ENCODE data around the gene MAD2L1BP. TPM values are rescaled to one million over a fixed set of nuclear protein-coding genes. Genes with fewer than 3 reads are reported as not detected.
A peak's percentile ranks its signal among the peaks of the same experiment; 100 is the strongest.

The MAD2L1BP gene
- total RNA-seq, 2 experiments from 2014 or later: 29.1 to 31.6 TPM

- POLR2A ChIA-PET: interaction anchor here (1.3 to 1.8 kb wide), 2 partner anchors 38 to 101 kb away, joined by 3 to 7 read pairs; partner anchors contain the start of gene VEGFA
- Mint-ChIP-seq H3K27me3 (no peaks in the 10 kb centered on the region), H3K36me3 (peaks cover 12% of the 10 kb centered on the region), H3K4me1 (ENCODE audit: low read depth) (peaks cover 35% of the 10 kb centered on the region), H3K4me3 (no peak overlapping the region), H3K27ac (peak overlapping the region; percentile 62), H3K9me3 (no peaks in the 10 kb centered on the region)
- CTCF ChIA-PET: interaction anchor here (0.7 to 4.0 kb wide), 19 partner anchors 10 to 410 kb away, joined by 3 to 51 read pairs (median 7); partner anchors contain the start of genes GTPBP2, MAD2L1BP and VEGFA
- intact Hi-C loops (cut with micrococcal nuclease): loop anchor here (1.0 to 5.0 kb wide), 2 partner anchors 39 to 406 kb away; no protein-coding TSS in a partner anchor
- DNase-seq: peak; percentile 71
Observed at GRCh38 chr6:43668151-43669028, 32.8 kb downstream of the MAD2L1BP start.

GRCh38 chr6:43669050-43669921, 33.6 kb downstream of the MAD2L1BP start:
- no peak overlapping the region for H3K4me3 Mint-ChIP-seq
- H3K27ac Mint-ChIP-seq: peak overlapping the region; percentile 84
- POLR2A ChIA-PET: interaction anchor here (0.6 to 1.3 kb wide), 2 partner anchors 33 to 223 kb away, joined by 3 to 4 read pairs; no protein-coding TSS in a partner anchor
- H3K36me3 Mint-ChIP-seq: peaks cover 14% of the 10 kb centered on the region
- peaks cover 34% of the 10 kb centered on the region for H3K4me1 Mint-ChIP-seq (ENCODE audit: low read depth)
- H3K27me3 Mint-ChIP-seq: no peaks in the 10 kb centered on the region
- no peaks in the 10 kb centered on the region for H3K9me3 Mint-ChIP-seq
- intact Hi-C loops (cut with micrococcal nuclease): loop anchor here (5.0 kb wide), 1 partner anchor 38 kb away; no protein-coding TSS in a partner anchor
- DNase-seq: no peak
- CTCF ChIA-PET: interaction anchor here (0.6 to 2.2 kb wide), 15 partner anchors 9 to 410 kb away, joined by 3 to 15 read pairs (median 4); partner anchors contain the start of gene GTPBP2

- Mint-ChIP-seq H3K9me3 (no peaks in the 10 kb centered on the region), H3K27ac (peak overlapping the region; percentile 84), H3K27me3 (no peaks in the 10 kb centered on the region), H3K4me3 (no peak overlapping the region), H3K36me3 (peaks cover 15% of the 10 kb centered on the region), H3K4me1 (ENCODE audit: low read depth) (peaks cover 34% of the 10 kb centered on the region)
- peak; percentile 69 for DNase-seq
- POLR2A ChIA-PET: interaction anchor here (0.6 to 2.6 kb wide), 3 partner anchors 33 to 222 kb away, joined by 3 to 7 read pairs (median 4); no protein-coding TSS in a partner anchor
- intact Hi-C loops (cut with micrococcal nuclease): loop anchor here (1.0 to 5.0 kb wide), 2 partner anchors 17 to 37 kb away; partner anchors contain the start of gene MRPS18A
- CTCF ChIA-PET: interaction anchor here (0.6 to 2.2 kb wide), 13 partner anchors 8 to 409 kb away, joined by 3 to 15 read pairs (median 4); partner anchors contain the start of gene GTPBP2
Observed at GRCh38 chr6:43669922-43670622, 34.4 kb downstream of the MAD2L1BP start.

GRCh38 chr6:43670623-43670986, 35.0 kb downstream of the MAD2L1BP start:
- Mint-ChIP-seq H3K27me3 (no peaks in the 10 kb centered on the region), H3K36me3 (peaks cover 17% of the 10 kb centered on the region), H3K27ac (peak overlapping the region; percentile 84), H3K4me3 (no peak overlapping the region), H3K4me1 (ENCODE audit: low read depth) (peaks cover 34% of the 10 kb centered on the region), H3K9me3 (no peaks in the 10 kb centered on the region)
- POLR2A ChIA-PET: interaction anchor here (2.6 kb wide), 1 partner anchor 39 kb away, joined by 7 read pairs; no protein-coding TSS in a partner anchor
- intact Hi-C loops (cut with micrococcal nuclease): loop anchor here (1.0 kb wide), 1 partner anchor 17 kb away; the partner anchor contains the start of gene MRPS18A
- CTCF ChIA-PET: interaction anchor here (0.7 to 2.2 kb wide), 8 partner anchors 16 to 409 kb away, joined by 3 to 15 read pairs (median 4); no protein-coding TSS in a partner anchor
- no peak for DNase-seq

- H3K36me3 Mint-ChIP-seq: peaks cover 18% of the 10 kb centered on the region
- H3K4me3 Mint-ChIP-seq: no peak overlapping the region
- ChIA-PET POLR2A (interaction anchor here (1.1 to 2.6 kb wide), 2 partner anchors 34 to 38 kb away, joined by 3 to 7 read pairs; no protein-coding TSS in a partner anchor), CTCF (interaction anchor here (0.8 to 2.2 kb wide), 7 partner anchors 16 to 408 kb away, joined by 3 to 15 read pairs (median 4); partner anchors contain the start of gene VEGFA)
- intact Hi-C loops (cut with micrococcal nuclease): no loop called here
- H3K27me3 Mint-ChIP-seq: no peaks in the 10 kb centered on the region
- H3K4me1 Mint-ChIP-seq (ENCODE audit: low read depth): peaks cover 34% of the 10 kb centered on the region
- peak; percentile 11 for DNase-seq
- H3K27ac Mint-ChIP-seq: peak overlapping the region; percentile 84
- H3K9me3 Mint-ChIP-seq: no peaks in the 10 kb centered on the region
Observed at GRCh38 chr6:43671011-43671800, 35.6 kb downstream of the MAD2L1BP start.

GRCh38 chr6:43671801-43672690, 36.4 kb downstream of the MAD2L1BP start:
- Mint-ChIP-seq H3K4me3 (no peak overlapping the region), H3K27ac (peak overlapping the region; percentile 33), H3K36me3 (peaks cover 18% of the 10 kb centered on the region), H3K27me3 (no peaks in the 10 kb centered on the region), H3K4me1 (ENCODE audit: low read depth) (peaks cover 32% of the 10 kb centered on the region), H3K9me3 (no peaks in the 10 kb centered on the region)
- CTCF ChIA-PET: interaction anchor here (0.9 to 1.2 kb wide), 4 partner anchors 37 to 407 kb away, joined by 3 to 4 read pairs (median 3); partner anchors contain the start of gene VEGFA
- POLR2A ChIA-PET: interaction anchor here (1.1 to 2.6 kb wide), 2 partner anchors 33 to 37 kb away, joined by 3 to 7 read pairs; no protein-coding TSS in a partner anchor
- intact Hi-C loops (cut with micrococcal nuclease): no loop called here
- DNase-seq: no peak

GRCh38 chr6:43673444-43674084, 37.9 kb downstream of the MAD2L1BP start:
- intact Hi-C loops (cut with micrococcal nuclease): no loop called here
- peaks cover 23% of the 10 kb centered on the region for H3K36me3 Mint-ChIP-seq
- H3K9me3 Mint-ChIP-seq: no peaks in the 10 kb centered on the region
- ChIA-PET CTCF (interaction anchor here (1.1 to 1.6 kb wide), 2 partner anchors 8 to 406 kb away, joined by 3 to 4 read pairs; no protein-coding TSS in a partner anchor), POLR2A (no interaction called here)
- no peak overlapping the region for H3K27ac Mint-ChIP-seq
- no peak overlapping the region for H3K4me3 Mint-ChIP-seq
- no peaks in the 10 kb centered on the region for H3K27me3 Mint-ChIP-seq
- DNase-seq: no peak
- peaks cover 17% of the 10 kb centered on the region for H3K4me1 Mint-ChIP-seq (ENCODE audit: low read depth)

GRCh38 chr6:43674291-43674690, 38.7 kb downstream of the MAD2L1BP start:
- intact Hi-C loops (cut with micrococcal nuclease): no loop called here
- ChIA-PET POLR2A (no interaction called here), CTCF (interaction anchor here (1.5 to 1.6 kb wide), 2 partner anchors 9 to 100 kb away, joined by 3 to 4 read pairs; no protein-coding TSS in a partner anchor)
- Mint-ChIP-seq H3K27ac (no peak overlapping the region), H3K4me1 (ENCODE audit: low read depth) (peaks cover 16% of the 10 kb centered on the region), H3K36me3 (peaks cover 24% of the 10 kb centered on the region), H3K9me3 (no peaks in the 10 kb centered on the region), H3K4me3 (no peak overlapping the region), H3K27me3 (no peaks in the 10 kb centered on the region)
- no peak for DNase-seq

GRCh38 chr6:43674921-43675320, 39.3 kb downstream of the MAD2L1BP start:
- CTCF ChIA-PET: interaction anchor here (1.5 kb wide), 1 partner anchor 99 kb away, joined by 3 read pairs; no protein-coding TSS in a partner anchor
- POLR2A ChIA-PET: no interaction called here

More at GRCh38 chr6:43674921-43675320, 39.3 kb downstream of the MAD2L1BP start:
- Mint-ChIP-seq H3K27me3 (no peaks in the 10 kb centered on the region), H3K36me3 (peaks cover 24% of the 10 kb centered on the region), H3K4me3 (no peak overlapping the region), H3K9me3 (no peaks in the 10 kb centered on the region), H3K4me1 (ENCODE audit: low read depth) (peaks cover 10% of the 10 kb centered on the region), H3K27ac (peak overlapping the region; percentile 39)
- no peak for DNase-seq
- intact Hi-C loops (cut with micrococcal nuclease): no loop called here

Measured in activated CD4-positive, alpha-beta memory T cell treated with anti-CD3 and anti-CD28 coated beads for 36 hours (primary cell).